ENCODE results near the gene TANGO6.

TANGO6 gene

DNA sequence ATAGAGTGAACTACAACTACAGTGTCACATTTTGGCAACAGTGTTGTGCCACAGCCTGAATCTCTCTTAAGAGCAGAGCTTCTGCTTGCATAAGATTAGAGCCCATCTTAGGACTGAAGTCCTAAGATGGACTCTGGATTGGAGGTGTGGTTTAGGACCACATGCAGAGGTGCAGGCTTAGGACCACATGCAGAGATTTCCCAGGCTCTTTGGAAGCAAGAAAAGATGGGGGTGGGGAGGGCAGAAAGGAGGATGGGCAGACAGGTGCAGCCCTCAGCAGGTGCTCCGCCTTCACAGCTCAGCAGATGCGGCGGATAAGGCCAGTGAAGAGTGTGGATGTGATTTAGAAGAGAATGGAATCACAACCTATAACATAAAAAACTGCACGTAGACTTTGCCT is 128.7 kb downstream of the TANGO6 start:
- no peak for DNase-seq (ENCODE audit: low read depth)
- TF ChIP-seq, protein P1, sequence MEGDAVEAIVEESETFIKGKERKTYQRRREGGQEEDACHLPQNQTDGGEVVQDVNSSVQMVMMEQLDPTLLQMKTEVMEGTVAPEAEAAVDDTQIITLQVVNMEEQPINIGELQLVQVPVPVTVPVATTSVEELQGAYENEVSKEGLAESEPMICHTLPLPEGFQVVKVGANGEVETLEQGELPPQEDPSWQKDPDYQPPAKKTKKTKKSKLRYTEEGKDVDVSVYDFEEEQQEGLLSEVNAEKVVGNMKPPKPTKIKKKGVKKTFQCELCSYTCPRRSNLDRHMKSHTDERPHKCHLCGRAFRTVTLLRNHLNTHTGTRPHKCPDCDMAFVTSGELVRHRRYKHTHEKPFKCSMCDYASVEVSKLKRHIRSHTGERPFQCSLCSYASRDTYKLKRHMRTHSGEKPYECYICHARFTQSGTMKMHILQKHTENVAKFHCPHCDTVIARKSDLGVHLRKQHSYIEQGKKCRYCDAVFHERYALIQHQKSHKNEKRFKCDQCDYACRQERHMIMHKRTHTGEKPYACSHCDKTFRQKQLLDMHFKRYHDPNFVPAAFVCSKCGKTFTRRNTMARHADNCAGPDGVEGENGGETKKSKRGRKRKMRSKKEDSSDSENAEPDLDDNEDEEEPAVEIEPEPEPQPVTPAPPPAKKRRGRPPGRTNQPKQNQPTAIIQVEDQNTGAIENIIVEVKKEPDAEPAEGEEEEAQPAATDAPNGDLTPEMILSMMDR (conservative IDR thresholded peaks at IDR 0.05; ENCODE audit: control insufficient read depth, insufficient read depth, low read depth, low read length) = no peak
- H3K4me3 ChIP-seq (ENCODE audit: control insufficient read depth, low read depth, low read length) = no peak overlapping the region

DNA sequence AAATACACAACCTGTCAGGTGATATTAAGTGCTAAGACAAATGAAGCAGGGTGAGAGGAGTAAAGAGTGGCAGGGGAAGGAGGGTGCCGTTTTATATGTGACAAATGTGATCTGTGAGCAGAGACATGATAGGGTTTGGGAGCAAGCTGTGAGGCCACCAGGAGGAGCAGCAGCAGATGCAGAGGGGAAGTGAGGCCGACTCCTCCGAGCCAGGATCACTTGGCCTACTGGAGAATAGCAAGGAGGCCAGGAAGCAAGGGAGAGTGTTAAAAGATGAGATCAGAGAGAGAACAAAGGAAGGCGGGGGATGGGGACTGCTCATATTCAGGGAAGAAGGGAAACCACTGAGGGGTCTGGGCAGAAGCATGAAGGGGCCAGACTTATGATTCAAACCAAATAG is 129.4 kb downstream of the TANGO6 start:
- TF ChIP-seq, protein P1 (conservative IDR thresholded peaks at IDR 0.05; ENCODE audit: control insufficient read depth, insufficient read depth, low read depth, low read length) = peak; percentile 49
- H3K4me3 ChIP-seq (ENCODE audit: control insufficient read depth, low read depth, low read length) = no peak overlapping the region
- peak; percentile 64 for DNase-seq (ENCODE audit: low read depth)

DNA sequence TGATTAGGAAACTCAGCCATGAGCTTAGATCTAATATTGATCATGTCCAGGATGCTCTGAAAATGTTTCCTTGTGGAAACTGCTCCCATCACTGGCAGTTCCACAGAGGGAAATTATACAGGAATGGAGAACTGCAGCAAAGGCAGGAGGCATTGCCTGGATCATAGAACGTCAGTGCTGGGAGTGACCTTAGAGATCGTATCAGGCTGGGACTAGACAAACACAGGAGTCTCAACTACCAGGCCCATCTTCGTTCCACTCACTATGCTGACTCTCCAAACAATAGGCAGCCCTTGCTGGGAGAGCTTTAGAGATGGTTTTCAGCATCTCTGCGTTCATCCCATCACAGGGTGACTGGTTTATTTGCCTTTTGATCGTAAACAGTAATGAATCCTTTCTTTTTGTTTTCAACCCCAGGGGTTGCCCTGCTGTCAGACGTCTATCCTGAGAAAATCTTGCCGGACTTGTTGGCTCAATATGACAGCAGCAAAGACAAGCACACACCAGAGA is 130.3 kb downstream of the TANGO6 start:
- TF ChIP-seq, protein P1 (conservative IDR thresholded peaks at IDR 0.05; ENCODE audit: control insufficient read depth, insufficient read depth, low read depth, low read length) = no peak
- no peak for DNase-seq (ENCODE audit: low read depth)
- no peak overlapping the region for H3K4me3 ChIP-seq (ENCODE audit: control insufficient read depth, low read depth, low read length)

DNA sequence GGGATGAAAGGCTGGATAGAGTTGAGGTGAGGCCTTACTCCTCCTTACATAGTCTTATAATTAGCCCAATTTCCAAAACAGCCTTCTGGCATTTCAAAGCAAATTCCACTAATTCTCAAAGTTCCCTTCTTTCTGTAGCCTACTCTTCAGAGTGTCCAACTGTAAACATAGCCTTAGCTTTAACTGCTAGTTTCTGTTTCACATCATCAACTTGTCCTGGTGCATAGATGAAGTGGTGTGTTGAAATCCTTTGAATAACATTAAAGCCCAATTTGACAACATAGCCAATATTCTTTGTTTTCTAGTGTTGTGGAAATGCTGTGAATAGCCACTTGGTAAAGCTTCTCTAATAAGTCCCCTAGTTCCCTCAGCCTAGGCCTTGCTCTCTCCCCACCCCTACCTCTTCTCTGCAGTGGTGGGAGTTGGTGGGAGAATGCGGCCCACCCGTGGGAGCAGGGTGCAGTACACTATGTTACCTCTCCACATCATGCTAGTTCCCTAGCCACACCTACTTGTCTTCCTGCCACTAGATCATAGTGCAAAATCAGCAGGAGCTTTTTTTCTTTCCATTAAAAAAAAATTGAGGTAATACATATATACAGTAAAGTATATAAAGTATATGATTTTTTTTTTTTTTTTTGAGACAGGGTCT is 135.1 kb downstream of the TANGO6 start:
- TF ChIP-seq, protein P1 (conservative IDR thresholded peaks at IDR 0.05; ENCODE audit: control insufficient read depth, insufficient read depth, low read depth, low read length) = no peak
- no peak overlapping the region for H3K4me3 ChIP-seq (ENCODE audit: control insufficient read depth, low read depth, low read length)
- no peak for DNase-seq (ENCODE audit: low read depth)

DNA sequence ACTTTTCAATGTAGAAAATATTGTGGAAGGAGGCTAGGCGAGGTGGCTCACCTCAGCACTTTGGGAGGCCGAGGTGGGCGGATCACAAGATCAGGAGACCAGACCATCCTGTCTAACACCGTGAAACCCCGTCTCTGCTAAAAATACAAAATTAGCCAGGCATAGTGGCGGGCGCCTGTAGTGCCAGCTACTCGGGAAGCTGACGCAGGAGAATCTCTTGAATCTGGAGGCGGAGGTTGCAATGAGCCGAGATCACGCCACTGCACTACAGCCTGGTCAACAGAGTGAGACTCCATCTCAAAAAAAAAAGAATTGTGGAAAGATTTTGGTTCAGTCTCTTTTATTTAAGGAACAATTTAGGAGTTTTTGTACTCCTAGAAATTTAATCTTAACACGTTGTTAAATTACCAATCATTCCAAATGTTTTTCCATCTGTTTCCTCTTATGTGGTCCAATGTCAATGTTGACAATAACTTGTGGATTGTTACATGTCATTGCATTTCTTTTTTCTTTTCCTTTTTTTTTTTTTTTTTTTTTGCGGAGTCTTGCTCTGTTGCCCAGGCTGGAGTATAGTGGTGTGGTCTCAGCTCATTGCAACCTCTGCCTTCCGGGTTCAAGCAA is 137.5 kb downstream of the TANGO6 start:
- DNase-seq (ENCODE audit: low read depth) = no peak
- TF ChIP-seq, protein P1 (conservative IDR thresholded peaks at IDR 0.05; ENCODE audit: control insufficient read depth, insufficient read depth, low read depth, low read length) = no peak

DNA sequence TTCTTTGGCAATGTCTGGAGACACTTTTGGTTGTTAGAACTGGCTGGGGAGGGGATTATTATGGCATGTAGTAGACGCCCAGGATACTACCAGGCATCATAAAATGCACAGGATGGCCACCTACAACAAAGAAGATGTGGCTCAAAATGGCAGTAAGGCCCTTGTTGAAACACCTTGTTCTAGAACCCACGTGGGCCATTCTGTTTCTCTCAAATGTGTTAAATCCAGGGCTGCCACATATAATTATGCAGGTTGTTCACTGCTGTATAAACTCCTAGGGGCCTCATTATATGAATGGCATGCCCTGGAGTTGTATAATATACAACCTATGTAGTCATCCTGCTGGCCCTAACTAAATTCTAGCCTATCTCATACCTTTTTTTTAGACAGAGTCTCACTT is 138.6 kb downstream of the TANGO6 start:
- no peak overlapping the region for H3K4me3 ChIP-seq (ENCODE audit: control insufficient read depth, low read depth, low read length)
- TF ChIP-seq, protein P1 (conservative IDR thresholded peaks at IDR 0.05; ENCODE audit: control insufficient read depth, insufficient read depth, low read depth, low read length) = no peak
- no peak for DNase-seq (ENCODE audit: low read depth)

More for the DNA sequence above, 137.5 kb downstream of the TANGO6 start:
- H3K4me3 ChIP-seq (ENCODE audit: control insufficient read depth, low read depth, low read length) = no peak overlapping the region
